Gastroesophageal sphincter (tissue), 3 donors: ENCODE measurements around the gene WDR43.

Source experiments
- CTCF ChIP-seq, 4 experiments: fragments of 200-600 bp in 2 of 4; fragments of 450-650 bp in 2 of 4; sonication (generic) in 1 of 4; IDR thresholded peaks; one replicate each; pipeline ENCODE4 v1.5.1; 2017 to 2019; ENCODE audit warnings: antibody characterized with exemption in 4 of 4, mild to moderate bottlenecking in 2 of 4, moderate library complexity in 2 of 4
- POLR2A ChIP-seq, 2 donors: fragments of 450-650 bp; IDR thresholded peaks; one replicate each; pipeline ENCODE4 v1.6.1; 2017; ENCODE audit warnings: antibody characterized with exemption in 2 of 2, mild to moderate bottlenecking in 2 of 2, moderate library complexity in 1 of 2

GRCh38 chr2:28880193-28880592 lies 14.3 kb upstream of the WDR43 start:
- TF ChIP-seq CTCF (IDR thresholded peaks at IDR 0.05) = no peak
- TF ChIP-seq POLR2A (IDR thresholded peaks at IDR 0.05) = no peak
